Activated CD4-positive, alpha-beta T cell treated with anti-CD3 and anti-CD28 coated beads, Interleukin-2, Interleukin-6, amounts not matched to agents 100 ng/mL and 50 ng/mL, durations not matched to agents 16 hours and 8 hours (primary cell): ENCODE data around the gene MYO9B.
"Not testable (repeated sequence)": the region's sequence is repeated elsewhere in the genome, so short reads cannot be mapped to it uniquely, and the experiment has no call there.

Experiments used
- DNase-seq: peaks from one replicate; pipeline ENCODE4 v3.0.0-alpha.2; 2020

MYO9B gene

DNA sequence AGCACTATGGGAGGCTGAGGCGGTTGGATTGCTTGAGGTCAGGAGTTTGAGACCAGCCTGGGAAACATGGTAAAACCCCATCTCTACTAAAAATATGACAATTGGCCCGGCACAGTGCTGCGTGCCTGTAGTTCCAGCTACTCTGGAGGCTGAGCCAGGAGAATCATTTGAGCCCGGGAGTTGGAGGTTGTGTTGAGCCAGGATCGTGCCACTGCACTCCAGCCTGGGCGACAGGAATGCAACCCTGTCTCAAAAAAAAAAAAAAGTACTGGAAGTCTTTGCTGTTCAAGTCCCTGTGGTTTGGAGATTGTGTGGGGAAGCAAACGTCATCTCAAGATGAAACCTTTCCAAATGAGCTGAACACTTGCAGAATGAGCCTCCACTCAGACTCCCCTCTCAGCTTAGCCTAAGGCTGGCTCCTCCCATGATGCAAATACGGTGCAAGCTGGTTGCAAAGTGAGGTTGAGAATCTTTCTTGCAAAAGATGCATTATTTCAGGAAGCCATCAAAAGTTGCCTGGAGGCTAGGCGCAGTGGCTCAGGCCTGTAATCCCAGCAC lies 46.2 kb downstream of the MYO9B start:
- DNase-seq = peak; percentile 40

- no peak for DNase-seq
These were observed 47.5 kb downstream of the MYO9B start for GRCh38 chr19:17123041-17123440.

- DNase-seq = no peak
These were observed 48.4 kb downstream of the MYO9B start for GRCh38 chr19:17124025-17124424.

GRCh38 chr19:17125062-17125727 lies 49.6 kb downstream of the MYO9B start:
- peak; percentile 68 for DNase-seq

GRCh38 chr19:17125728-17126677 lies 50.4 kb downstream of the MYO9B start:
- peak; percentile 82 for DNase-seq

DNA sequence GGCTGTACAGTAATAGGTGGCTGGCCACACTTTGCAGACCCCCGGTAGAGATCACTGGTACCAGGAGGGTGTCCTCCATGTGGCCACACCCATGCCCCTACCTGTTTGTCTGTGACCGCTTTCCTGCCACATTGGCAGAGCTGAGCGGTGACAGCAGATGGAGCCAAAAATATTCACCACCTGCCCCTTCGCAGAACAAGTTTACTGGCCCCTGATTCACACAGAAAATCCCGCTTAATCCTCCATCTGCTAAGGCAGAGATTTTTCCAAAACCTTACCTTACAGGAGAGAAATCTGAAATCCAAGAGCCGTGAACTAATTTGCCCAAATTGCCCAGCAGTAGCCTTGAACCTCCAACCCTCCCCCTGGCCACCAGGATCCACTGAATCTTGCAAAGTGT lies 52.1 kb downstream of the MYO9B start:
- no peak for DNase-seq

DNA sequence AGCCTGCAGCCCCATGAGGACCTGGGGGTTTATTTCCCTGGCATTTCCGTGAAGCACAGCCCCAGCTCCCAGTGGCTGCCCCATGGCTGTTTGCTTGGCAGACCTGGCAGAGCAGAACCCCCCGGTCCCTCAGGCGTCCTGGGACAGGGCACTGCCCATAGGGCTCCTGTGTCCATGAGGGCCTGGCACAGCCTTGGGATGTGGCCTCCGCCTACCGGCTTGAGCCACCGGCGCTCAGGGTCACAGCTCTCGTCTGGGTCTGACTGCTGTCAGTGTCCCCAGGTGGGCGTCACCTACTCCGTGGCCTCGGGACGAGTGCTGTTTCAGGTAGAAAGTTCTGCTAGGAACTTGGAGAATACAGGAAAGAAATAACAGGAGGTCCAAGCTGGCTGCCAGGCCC lies 52.8 kb downstream of the MYO9B start:
- no peak for DNase-seq

- no peak for DNase-seq
These were observed 53.2 kb downstream of the MYO9B start for GRCh38 chr19:17128820-17129219.

DNA sequence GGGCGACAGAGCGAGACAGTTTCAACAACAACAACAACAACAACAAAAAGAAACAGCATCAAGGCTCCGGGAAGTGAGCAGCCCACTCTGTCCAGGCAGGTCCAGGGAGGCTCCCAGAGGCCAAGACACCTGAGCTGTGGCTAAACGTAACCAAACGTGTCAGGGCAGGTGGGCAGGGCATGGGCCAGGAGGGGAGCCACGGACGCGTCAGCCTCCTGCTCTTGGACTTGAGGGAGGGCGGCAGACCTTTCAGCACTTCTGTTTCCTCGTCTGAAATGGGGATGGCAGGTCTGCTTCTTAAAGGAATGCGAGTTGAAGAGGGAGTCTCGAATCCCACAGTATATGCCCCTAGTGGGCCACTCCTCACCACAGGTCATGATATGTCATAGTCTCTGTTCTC lies 53.8 kb downstream of the MYO9B start:
- DNase-seq = no peak

- DNase-seq = no peak
These were observed 59.6 kb downstream of the MYO9B start for GRCh38 chr19:17135001-17135853.

DNA sequence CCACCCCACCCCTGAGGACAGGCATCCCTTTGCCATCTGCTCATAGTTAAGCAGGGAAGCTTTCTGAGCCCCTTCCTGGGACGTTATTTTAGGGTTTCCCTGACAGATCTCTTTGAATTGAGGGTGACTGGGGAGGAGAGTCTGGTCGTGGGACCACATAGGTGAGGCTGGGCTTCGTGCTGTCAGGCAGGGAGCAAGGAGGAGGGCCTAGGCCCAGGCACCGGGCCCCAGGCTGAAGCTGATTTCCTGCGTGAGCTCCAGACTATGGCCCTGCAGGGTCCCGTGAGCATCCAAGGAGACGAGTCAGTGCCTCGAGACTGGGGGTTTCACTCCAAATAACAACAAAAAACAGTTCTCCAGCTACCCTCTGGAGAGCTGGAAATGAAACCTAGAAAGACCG lies 60.4 kb downstream of the MYO9B start:
- DNase-seq = no peak

GRCh38 chr19:17136617-17137016 lies 61.0 kb downstream of the MYO9B start:
- DNase-seq = no peak

- no peak for DNase-seq
These were observed 61.8 kb downstream of the MYO9B start for GRCh38 chr19:17137417-17137816.

- DNase-seq = peak; percentile 37
These were observed 62.7 kb downstream of the MYO9B start for GRCh38 chr19:17138052-17138846.

DNA sequence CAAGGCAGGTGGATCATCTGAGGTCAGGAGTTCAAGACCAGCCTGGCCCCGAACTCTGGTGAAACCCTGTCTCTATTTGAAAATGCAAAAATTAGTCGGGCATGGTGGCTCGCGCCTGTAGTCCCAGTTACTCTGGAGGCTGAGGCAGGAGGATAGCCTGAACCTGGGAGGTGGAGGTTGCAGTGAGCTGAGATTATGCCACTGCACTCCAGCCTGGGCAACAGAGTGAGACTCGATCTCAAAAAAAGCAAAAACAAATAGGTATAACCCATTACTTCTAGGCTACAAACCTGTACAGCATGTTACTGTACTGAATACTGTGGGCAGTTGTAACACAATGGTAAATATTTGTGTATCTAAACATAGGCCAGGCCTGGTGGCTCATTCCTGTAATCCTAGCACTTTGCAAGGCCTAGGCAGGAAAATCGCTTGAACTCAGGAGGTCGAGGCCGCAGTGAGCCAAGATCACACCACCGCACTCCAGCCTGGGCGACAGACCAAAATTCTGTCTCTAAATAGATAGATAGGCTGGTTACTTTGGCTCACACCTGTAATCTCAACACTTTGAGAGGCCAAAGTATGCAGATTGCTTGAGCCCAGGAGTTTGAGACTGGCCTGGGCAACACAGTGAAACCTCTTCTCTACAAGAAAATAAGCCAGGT lies 63.5 kb downstream of the MYO9B start:
- no peak for DNase-seq

DNA sequence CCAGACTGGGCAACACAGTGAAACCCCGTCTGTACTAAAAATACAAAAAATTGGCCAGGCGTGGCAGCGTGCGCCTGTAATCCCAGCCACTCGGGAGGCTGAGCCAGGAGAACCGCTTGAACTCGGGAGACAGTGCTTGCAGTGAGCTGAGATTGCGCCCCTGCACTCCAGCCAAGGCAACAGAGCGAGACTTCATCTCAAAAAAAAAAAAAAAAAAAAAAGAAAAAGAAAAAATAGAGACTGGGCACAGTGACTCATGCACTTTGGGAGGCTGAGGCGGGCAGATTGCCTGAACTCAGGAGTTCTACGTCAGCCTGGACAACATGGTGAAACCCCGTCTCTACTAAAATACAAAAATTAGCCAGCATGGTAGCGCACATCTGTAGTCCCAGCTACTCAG lies 69.2 kb downstream of the MYO9B start:
- not testable (repeated sequence) for DNase-seq

- no peak for DNase-seq
These were observed 70.2 kb downstream of the MYO9B start for GRCh38 chr19:17145546-17146497.

DNA sequence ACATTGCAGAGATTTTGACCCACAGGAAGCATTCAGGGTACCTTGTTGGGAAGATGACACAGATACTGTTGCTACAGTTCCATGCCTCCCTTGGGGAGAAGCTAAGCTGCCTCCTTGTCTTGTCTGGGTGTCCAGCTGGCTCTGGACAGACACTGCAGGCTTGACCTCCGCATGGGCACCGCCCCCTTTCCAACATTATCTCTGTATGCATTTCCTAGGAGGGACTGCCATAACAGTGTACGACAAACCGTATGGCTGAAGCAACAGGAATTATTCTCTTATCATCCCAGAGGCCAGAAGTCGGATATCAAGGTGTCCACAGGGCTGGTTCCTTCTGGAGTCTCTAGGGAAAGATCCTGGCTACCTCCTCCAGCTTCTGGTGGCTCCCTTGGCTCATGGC lies 72.6 kb downstream of the MYO9B start:
- no peak for DNase-seq

GRCh38 chr19:17149393-17150135 lies 74.0 kb downstream of the MYO9B start:
- DNase-seq = no peak

- DNase-seq = no peak
These were observed 78.4 kb downstream of the MYO9B start for GRCh38 chr19:17153996-17154395.
